Ovary (tissue), 10 donors: ENCODE results near the gene CCDC148. TPM values are rescaled to one million over a fixed set of nuclear protein-coding genes. Genes with fewer than 3 reads are reported as not detected.

ENCODE experiments used
- DNase-seq, 5 donors: peaks; one replicate each; pipeline ENCODE4 v3.0.0-alpha.2; 2019 to 2020
- H3K27ac ChIP-seq, 2 donors: fragments of 200-600 bp; one replicate each; pipeline versions ENCODE4 v1.5.1 to v1.8.0; 2019 to 2022
- H3K27me3 ChIP-seq: fragments of 200-600 bp; one replicate; pipeline ENCODE4 v1.8.0; 2022
- H3K36me3 ChIP-seq: fragments of 200-600 bp; sonication (generic); one replicate; pipeline ENCODE4 v1.5.1; 2019
- H3K4me1 ChIP-seq: one replicate; pipeline ENCODE4 v1.8.1; 2013; ENCODE audit warnings: mild to moderate bottlenecking, moderate library complexity; ENCODE audit not compliant: insufficient read depth
- H3K4me3 ChIP-seq: fragments of 200-600 bp; sonication (generic); one replicate; pipeline ENCODE4 v1.5.1; 2017
- H3K9me3 ChIP-seq, 2 donors: fragments of 200-600 bp in 1 of 2; sonication (generic) in 1 of 2; one replicate each; pipeline versions ENCODE4 v1.5.1 to v1.8.1; 2013 to 2019; ENCODE audit warnings: mild to moderate bottlenecking in 1 of 2, moderate library complexity in 1 of 2
- EP300 ChIP-seq: sonication (generic); formaldehyde crosslinking; IDR thresholded peaks from one replicate; pipeline ENCODE4 v1.6.1; 2017; ENCODE audit warnings: antibody characterized with exemption
- POLR2A ChIP-seq: fragments of 450-650 bp; IDR thresholded peaks from one replicate; pipeline ENCODE4 v1.6.1; 2017; ENCODE audit warnings: antibody characterized with exemption, mild to moderate bottlenecking, moderate library complexity
- WGBS, 3 donors: extraction: QIAGEN DNeasy Blood & Tissue Kit in 1 of 3; methylation state at CpG; one replicate each; pipeline versions ENCODE4 v1.1.5 to v1.1.7; 2013 to 2017; 5-methylcytosine and 5-hydroxymethylcytosine counted together
- intact Hi-C, 4 donors: fragments of 100-400 bp; cut with DNase I; formaldehyde crosslinking; loops; one replicate each; pipeline versions ENCODE4 v1.11.0 to v1.15.1; 2022 to 2023
- long read RNA-seq, 3 donors: library from polyadenylated mRNA in 2 of 3; unstranded in 2 of 3; transcript quantifications; one replicate each; pipeline ENCODE4 v2.0.0 and lab custom pipeline, GENCODE V29; 2021 to 2026
- polyA plus RNA-seq, 2 donors: library from polyadenylated mRNA; stranded (reverse); fragments of 200-250 nt in 1 of 2; fragments of 350-450 nt in 1 of 2; fragmentation: Illumina TruSeq in 1 of 2; extraction: RNeasy Lipid Tissue Mini Kit (QIAGEN cat#74804) in 1 of 2; gene quantifications; one replicate each; pipeline ENCODE4 v1.2.3, GENCODE V29; 2013 to 2014
- total RNA-seq, 7 donors: library from RNA; depleted of rRNA in 2 of 7; stranded (reverse); fragments of >200 nt in 2 of 7; fragmentation: NEBNext Ultra II Directional in 3 of 7; extraction: Animal tissue kit (Norgen Biotek cat#: 25700) in 3 of 7; gene quantifications; one replicate each; pipeline versions ENCODE4 v1.1.0 to v1.2.4, GENCODE V29; 2016 to 2023
- TF ChIP-seq, protein P1 (sequence below), 3 donors: fragments of 450-650 bp in 2 of 3; fragments of 200-600 bp in 1 of 3; IDR thresholded peaks; one replicate each; pipeline versions ENCODE4 v1.5.1 to v1.8.0; 2016 to 2022; ENCODE audit warnings: antibody characterized with exemption in 3 of 3, mild to moderate bottlenecking in 1 of 3
- donor health status: DM: no; HTN: no; CAD: no; lungs with moderate emphysema.
- donor health status: DM: no; HTN: no; CAD: no.
- donor health status: Bipolar disorder and iron deficiency.
- donor health status: DM: yes; HTN: yes; CAD: no.
- donor health status: DM: no; HTN: no; CAD: no.
- donor health status: DM: yes; HTN: yes; CAD: no.

The CCDC148 gene
- total RNA-seq (1 to 10 TPM; 2.4 to 6.6 (median 3.6) TPM), polyA plus RNA-seq (under 1 TPM; 0.80 to 0.92 TPM)
- long read RNA-seq, donor 1, partial matches to known transcripts = 3 of 5 reads
- long read RNA-seq, donor 1, other reads (novel, unspliced or antisense) = 2 of 5 reads
- long read RNA-seq, donor 2 = 0 reads
- long read RNA-seq, donor 3, partial matches to known transcripts = 1 of 5 reads
- long read RNA-seq, donor 3, other reads (novel, unspliced or antisense) = 3 of 5 reads

DNA sequence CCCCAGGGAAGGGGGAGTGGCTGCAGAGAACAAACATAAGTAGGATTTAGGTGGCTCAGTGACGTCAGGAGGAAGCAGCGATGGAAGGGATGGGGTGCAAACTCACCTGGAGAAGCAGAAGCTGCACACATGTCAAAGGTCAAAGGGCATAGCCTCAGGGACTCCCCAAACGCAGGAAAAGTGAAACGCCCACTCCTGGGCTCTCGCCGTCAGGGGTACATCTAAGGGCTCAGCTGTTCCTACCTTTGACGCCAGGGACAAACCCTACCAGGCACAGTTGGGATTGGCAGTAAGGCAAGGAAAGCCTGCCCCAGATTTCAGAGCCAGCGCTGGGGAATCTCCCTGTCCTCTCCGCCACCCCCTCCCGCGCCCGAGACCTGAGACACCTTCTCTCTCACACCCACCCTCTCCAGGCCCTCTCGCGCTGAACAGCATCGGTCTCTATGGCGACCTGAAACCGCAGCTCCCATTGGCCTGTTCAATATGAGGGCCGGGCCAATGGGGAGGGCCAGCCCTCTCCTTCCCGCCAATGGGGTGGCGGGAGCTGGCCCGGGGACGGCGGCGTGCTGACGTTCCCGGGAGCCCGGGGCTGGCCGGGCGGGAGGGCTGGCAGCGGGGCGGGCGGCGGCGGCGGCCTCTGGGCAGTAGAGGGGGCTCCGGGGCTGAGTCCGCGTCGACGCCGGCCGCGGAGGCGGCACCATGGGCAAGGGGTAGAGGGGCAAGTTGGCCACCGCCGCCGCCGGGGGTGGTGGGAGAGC, at the start of gene CCDC148, which contains the start of gene PKP4:
TSS of gene CCDC148 (minus strand) at position 445 of the 758 bp plus-strand sequence. CDS start at position 131, 314 bp downstream.
TSS of gene PKP4 (plus strand) at position 644 of the 758 bp plus-strand sequence. CDS start 76,233 bp downstream, outside the sequence.
- Histone ChIP-seq H3K27me3 (no peaks in the 10 kb centered on the region), H3K27ac (peak within 1 kb of the TSS; percentile 80 to 90), H3K36me3 (no peaks in the 10 kb centered on the region), H3K9me3 (no peaks in the 10 kb centered on the region), H3K4me3 (peak within 1 kb of the TSS; percentile 71), H3K4me1 (peaks cover 1% of the 10 kb centered on the region)
- TF ChIP-seq EP300 = no peak
- TF ChIP-seq POLR2A = peak; percentile 53
- TF ChIP-seq, protein P1, sequence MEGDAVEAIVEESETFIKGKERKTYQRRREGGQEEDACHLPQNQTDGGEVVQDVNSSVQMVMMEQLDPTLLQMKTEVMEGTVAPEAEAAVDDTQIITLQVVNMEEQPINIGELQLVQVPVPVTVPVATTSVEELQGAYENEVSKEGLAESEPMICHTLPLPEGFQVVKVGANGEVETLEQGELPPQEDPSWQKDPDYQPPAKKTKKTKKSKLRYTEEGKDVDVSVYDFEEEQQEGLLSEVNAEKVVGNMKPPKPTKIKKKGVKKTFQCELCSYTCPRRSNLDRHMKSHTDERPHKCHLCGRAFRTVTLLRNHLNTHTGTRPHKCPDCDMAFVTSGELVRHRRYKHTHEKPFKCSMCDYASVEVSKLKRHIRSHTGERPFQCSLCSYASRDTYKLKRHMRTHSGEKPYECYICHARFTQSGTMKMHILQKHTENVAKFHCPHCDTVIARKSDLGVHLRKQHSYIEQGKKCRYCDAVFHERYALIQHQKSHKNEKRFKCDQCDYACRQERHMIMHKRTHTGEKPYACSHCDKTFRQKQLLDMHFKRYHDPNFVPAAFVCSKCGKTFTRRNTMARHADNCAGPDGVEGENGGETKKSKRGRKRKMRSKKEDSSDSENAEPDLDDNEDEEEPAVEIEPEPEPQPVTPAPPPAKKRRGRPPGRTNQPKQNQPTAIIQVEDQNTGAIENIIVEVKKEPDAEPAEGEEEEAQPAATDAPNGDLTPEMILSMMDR (IDR thresholded peaks at IDR 0.05) = peak in 2 of 3 donors; percentile 8 to 32
- intact Hi-C loops = loop anchor here in 3 of 4 donors (5.0 to 10.0 kb wide), 4 partner anchors 208 to 296 kb away; no protein-coding TSS in a partner anchor
- 0 to 1% (median 0%) methylated on average over 32 to 48 of the region's 48 CpGs for WGBS, 3 donors
- DNase-seq = peak; percentile 87 to 92 (median 91)

DNA sequence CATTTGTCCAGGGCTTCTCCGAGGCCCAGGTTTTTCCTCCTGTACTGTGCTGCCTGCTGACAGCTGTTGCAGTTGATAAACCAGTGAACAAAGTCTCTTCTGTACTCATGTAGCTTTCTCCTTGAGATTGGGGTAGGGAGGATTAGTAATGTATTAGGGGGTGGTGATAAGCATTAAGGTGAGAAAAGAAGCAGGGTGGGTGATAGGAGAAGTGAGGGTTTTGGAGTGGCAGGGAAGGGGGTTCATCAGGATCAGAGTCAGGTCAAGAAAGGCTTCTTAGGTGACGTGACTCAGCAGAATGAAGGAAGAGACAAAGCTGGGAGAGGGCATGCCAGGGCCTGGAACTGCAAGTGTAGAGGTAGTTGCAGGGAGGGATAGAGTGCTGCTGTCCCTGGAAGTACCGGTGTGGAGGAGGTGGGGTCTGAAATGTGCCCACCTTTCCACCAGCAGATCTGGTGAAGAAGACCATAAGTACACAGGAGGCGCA, 48.9 kb upstream of the CCDC148 start:
- no peak for TF ChIP-seq POLR2A
- TF ChIP-seq EP300 = no peak
- TF ChIP-seq, protein P1 (IDR thresholded peaks at IDR 0.05) = no peak
- peaks cover 9% of the 10 kb centered on the region for H3K4me1 ChIP-seq
- no peaks in the 10 kb centered on the region for H3K9me3 ChIP-seq
- DNase-seq = no peak
- no peaks in the 10 kb centered on the region for H3K36me3 ChIP-seq
- no peak overlapping the region for H3K4me3 ChIP-seq
- intact Hi-C loops = no loop called here
- H3K27ac ChIP-seq = no peak overlapping the region
- H3K27me3 ChIP-seq = no peaks in the 10 kb centered on the region
- 77 to 86% (median 82%) methylated on average over 4 of the region's 4 CpGs for WGBS, 3 donors

DNA sequence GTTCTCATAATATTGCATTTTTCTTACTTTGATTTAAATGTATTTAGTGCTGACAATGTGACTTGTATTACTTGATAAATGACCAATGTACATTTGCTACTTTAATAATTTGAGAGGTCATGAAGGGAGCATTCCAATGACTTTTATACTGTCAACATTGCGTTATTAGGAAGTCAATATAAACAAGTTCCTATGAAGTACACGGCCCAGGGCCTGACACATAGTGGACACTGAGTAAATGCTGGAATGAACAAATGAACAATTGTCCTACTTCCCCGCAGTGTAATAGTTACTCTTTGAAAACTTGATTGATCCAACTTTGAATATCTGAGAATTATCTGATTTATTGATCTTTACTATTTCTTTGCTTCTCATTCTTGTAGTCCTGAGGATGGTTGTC, 47.5 kb upstream of the CCDC148 start:
- no peak for DNase-seq
- H3K9me3 ChIP-seq = no peaks in the 10 kb centered on the region
- no peak overlapping the region for H3K4me3 ChIP-seq
- H3K27ac ChIP-seq = no peak overlapping the region
- TF ChIP-seq, protein P1 (IDR thresholded peaks at IDR 0.05) = no peak
- TF ChIP-seq EP300 (no peak), POLR2A (no peak)
- intact Hi-C loops = no loop called here
- H3K36me3 ChIP-seq = no peaks in the 10 kb centered on the region
- no peaks in the 10 kb centered on the region for H3K27me3 ChIP-seq
- H3K4me1 ChIP-seq = peaks cover 11% of the 10 kb centered on the region
- 84 to 90% (median 89%) methylated on average over 3 of the region's 3 CpGs for WGBS, 3 donors

DNA sequence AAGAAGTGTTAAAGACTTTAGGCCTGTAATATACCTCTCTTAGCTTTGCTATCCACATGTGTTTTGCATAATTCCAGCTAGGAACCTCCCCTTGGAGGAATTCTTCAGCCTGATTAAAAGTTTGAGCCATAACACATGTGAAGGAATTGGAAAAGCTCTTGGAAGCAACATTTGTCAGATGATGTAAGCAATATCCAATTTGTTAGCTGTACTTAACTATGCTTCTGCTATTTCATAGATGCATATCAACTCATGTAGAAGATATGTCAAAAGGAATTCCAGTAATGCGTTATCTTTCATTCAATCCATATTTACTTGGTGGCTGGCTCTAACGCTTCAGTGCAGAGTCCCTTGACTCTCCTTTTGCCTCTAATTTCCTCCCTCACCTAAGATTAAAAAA, 46.4 kb upstream of the CCDC148 start:
- Histone ChIP-seq H3K27ac (no peak overlapping the region), H3K4me1 (peaks cover 13% of the 10 kb centered on the region), H3K27me3 (no peaks in the 10 kb centered on the region), H3K36me3 (no peaks in the 10 kb centered on the region), H3K9me3 (no peaks in the 10 kb centered on the region), H3K4me3 (no peak overlapping the region)
- WGBS, 3 donors = 11 to 27% (median 15%) methylated on average over 2 of the region's 2 CpGs
- intact Hi-C loops = no loop called here
- TF ChIP-seq, protein P1 (IDR thresholded peaks at IDR 0.05) = no peak
- TF ChIP-seq EP300 (no peak), POLR2A (no peak)
- no peak for DNase-seq
